HG02642 (cell line): ENCODE data around the gene POFUT2.

Experiments
- ATAC-seq: cut with Tn5 transposase; IDR thresholded peaks from one replicate; pipeline ENCODE4 v1.9.1; 2021; ENCODE audit warnings: mild to moderate bottlenecking; ENCODE audit not compliant: unreplicated experiment, poor library complexity

POFUT2 gene

GRCh38 chr21:45299864-45300785, 12.4 kb upstream of the POFUT2 start:
- ATAC-seq, result no peak

DNA sequence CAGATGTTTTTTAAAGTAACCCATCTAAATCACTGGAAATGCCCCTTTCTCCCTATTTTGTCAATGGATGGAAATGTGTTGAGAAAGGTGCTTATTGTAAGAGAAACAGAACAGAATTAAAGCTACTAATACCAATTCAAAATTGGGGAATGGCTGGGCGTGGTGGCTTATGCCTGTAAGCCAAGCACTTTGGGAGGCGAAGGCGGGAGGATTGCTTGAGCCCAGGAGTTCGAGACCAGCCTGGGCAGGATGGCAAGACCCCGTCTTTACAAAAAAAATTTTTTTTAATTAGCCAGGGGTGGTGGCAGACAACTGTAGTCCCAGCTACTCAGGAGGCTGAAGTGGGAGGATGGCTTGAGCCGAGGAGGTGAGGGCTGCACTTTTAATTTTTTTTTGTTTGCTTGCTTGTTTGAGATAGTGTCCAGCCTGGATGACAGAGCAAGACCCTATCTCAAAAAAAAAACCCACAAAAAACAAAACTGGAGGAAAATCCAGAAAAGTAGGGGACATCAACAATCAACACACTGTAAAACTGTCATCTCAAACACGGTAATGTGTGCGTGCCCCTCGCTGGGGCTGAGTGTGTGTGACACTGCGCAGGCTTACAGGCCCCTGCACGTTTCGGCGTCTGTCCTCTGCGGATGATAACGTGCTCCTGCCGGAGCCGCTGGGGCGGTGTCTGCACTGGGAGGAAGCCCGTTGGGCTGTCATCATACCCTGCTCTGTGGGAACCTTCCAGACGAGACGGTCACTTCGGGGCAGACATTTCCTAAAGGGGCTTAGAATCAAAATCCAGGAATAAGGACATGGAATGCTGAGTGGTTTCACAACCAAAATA, 11.6 kb upstream of the POFUT2 start:
- ATAC-seq, result no peak

DNA sequence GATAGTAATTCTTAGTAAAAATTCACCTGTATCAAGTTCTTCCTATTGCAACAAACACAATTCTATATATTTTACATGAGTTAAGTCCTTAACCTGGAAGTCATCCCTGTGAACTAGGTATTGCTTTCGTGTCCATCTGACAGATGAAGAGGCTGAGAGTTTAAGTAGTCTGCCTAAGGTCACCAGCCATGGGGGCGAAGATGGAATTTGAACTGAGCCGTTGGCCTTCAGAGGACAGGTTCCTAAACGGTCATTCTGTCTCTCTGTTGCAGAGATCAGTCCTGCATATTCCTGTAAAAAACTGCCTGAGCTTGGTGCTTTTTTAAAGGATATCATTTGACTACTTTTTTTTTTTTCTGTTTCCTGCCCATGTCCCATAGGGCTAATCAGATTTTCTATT, 10.2 kb upstream of the POFUT2 start:
- ATAC-seq, result no peak

DNA sequence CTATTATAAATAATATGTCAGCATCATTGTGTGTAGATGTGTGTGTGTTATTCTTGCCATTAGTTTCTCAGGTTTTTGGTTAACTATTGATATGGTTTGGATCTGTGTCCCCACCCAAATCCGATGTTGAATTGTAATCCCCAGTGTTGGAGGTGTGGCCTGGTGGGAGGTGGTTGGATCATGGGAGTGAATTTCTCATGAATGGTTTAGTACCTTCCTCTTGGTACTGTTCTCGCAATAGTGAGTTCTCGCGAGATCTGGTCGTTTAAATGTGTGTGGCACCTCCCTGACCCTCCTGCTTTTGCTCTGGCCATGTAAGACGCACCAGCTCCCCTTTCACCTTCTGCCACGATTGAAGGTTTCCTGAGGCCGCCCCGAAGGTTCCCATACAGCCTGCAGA, 9.6 kb upstream of the POFUT2 start:
- no peak for ATAC-seq

DNA sequence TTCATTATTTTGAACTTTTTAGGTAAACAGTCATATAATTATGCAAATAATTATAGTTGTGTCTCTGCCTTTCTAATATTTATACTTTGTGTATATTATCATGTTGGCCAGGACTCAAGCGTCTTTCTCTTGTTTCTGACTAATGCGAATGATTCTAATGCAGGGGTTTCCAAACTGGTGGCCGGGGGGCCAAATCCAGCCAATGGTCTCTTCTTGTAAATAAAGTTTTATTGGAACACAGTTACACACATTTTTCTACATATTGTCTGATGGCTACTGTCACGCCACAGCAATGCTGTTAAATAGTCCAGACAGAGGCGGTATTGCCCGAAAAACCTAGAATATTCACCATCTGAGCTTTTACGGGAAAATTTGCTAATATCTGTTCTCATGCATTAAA, 8.9 kb upstream of the POFUT2 start:
- no peak for ATAC-seq

DNA sequence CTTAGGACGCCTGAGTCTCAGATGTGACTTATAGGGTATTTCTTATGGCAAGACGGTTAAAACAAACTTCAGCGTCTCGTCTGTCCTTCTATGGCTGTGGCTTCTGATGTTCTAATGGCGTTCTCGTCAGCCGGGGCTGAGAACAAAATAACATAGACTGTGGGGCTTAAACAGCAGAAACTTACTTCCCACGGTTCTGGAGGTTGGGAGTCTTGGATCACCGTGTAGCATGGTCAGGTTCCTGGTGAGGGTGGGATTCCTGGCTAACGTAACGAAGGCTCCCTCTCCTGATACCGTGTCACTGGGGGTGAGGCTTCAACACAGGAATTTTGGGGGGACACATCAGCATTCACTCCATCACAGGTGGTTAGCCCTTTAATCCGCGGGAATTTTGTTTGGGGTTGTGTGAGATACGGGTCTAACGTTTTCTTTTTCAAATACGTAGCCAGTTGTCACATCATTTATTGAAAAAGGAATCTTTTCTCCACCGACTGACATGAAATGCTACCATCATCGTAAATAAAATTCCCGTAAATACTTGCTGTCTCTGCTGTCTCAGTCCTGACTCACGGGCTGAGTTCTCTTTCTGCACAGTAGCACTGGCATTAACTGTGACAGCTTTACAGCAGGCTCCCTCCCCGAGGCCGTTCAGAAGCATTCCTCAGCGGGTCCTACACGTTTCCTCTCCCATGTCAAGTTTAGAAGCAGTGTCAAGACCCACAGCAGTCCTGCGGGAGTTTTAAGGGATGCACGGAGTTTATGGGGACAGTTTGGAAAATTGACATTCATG, 8.1 kb upstream of the POFUT2 start:
- ATAC-seq, result no peak

DNA sequence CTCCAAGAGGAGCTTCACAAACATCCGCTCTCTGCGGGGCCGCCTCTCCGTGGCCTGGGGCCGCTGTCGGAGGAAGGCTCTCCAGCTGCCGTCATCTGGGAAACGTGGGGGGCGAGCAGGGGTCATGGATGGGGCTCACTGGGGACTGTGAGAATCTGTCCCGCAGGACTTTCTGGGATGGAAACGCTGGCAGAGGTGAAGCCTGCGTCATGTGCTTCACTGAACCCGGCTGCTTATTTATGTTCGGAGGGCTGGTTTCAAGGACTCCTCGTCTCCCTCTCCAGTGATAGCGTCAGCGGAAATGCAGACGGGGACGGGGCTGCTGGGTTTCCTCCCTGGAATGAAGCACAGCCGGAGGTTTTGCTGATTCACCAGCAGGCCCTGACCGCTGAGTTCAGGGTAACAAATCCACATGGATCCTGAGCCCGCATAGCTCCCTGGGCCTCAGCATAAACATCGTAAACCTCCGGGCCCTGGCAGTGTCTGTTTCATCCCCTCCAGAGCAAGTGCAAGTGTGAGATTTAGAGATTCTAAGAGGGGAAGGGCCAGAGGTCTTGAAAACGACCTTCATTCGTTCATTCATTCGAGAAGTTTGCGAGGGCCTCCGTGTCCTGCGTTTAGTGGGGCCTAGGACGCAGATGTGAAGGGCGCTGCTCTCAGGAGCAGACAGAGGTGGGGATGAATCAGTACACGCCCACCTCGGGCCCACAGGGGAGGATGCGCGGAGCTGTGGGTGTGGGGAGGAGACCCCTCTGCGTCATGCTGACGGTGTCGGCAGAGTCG, 7.0 kb upstream of the POFUT2 start:
- no peak for ATAC-seq

DNA sequence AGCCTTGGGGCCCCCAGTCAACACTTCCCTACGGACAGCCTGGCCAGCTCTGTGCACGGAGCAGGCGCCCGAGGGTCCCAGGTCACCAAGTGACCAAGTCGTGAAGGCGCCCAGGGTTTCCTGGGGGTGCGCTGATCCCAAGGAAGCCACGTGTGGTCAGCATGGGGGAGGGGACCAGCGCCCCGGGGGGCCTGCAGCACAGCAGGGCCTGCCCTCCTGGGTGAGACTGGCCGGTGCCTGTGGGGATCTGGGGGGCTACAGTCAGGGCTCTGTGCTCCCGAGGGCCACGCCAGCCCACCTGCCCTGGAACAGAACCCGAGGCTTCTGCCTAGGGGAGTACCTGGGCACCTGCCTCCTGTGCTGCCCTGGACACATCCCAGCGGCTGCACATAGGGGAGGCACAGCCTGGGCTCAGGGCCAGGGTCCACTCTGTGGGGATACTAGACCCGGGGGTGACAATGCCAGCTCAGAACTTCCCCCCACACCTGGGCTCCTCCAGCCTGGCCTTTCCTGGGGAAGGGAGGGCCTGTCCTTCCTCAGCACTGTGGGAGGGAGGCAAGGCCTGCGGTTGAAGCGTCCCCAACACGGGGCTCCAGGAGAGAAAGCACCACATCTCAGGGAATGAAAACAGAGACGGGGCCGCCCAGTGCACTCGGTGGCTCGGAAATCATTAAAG, 6.2 kb upstream of the POFUT2 start:
- ATAC-seq, result no peak

DNA sequence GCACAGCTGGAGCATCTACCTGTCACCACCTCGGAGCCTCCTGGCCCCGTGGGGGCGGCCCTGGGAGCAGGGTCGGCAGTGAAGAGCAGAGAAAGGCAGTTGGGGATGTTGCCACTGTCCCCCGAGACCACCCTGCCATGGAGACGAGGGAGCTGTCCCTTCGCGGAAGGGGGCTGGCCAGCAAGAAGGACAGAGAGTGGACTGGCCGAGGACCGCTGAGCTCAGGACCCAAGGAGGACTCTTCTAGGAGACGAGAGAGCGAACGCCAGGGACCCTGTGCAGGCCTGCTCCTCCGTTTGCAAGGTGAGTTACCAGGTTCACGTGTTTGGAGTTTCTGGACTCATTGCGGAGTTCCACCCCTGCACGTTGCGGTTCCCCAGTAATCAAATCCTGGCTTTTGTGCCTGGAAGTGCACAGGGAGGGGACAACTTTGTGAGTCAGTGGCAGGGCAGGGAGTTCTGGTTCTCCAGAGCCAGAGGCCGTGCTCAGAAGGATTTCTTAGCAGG, 5.6 kb upstream of the POFUT2 start:
- no peak for ATAC-seq

GRCh38 chr21:45292399-45293219, 4.9 kb upstream of the POFUT2 start:
- no peak for ATAC-seq

- ATAC-seq, result no peak
Measured at GRCh38 chr21:45291613-45292398, 4.1 kb upstream of the POFUT2 start.

- ATAC-seq, result no peak
Measured at GRCh38 chr21:45290948-45291612, 3.4 kb upstream of the POFUT2 start.

GRCh38 chr21:45289655-45290515, 2.2 kb upstream of the POFUT2 start:
- ATAC-seq, result no peak

- no peak for ATAC-seq
Measured at GRCh38 chr21:45289134-45289533, 1.4 kb upstream of the POFUT2 start.

DNA sequence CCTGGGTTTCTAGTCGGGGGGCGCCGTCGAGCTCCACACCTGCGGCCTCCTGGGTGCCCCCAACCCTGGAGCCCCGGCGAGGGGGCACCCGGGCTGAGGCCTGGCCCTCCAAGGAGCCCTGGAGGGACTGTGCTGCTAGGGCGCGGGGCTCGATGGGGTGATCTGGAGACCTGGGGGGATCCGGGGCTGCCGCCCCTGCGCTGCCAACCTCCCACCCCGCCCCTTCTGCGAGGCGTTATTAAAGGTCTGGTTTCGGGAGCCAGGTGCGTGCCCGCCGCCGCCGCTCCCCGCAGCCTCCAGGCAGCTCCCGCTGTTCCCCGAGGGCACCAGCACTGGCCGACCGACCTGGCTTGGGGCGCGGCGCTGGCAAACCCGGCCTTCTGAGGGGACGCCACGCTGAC, 746 bp upstream of the POFUT2 start:
- peak; percentile 4 for ATAC-seq
